OCI-LY7 (cell line): ENCODE results near the gene VMAC. TPM values are rescaled to one million over a fixed set of nuclear protein-coding genes. Genes with fewer than 3 reads are reported as not detected.

ENCODE experiments used
- BruUV-seq: library from RNA; stranded (reverse); fragments of 400-500 nt; replicated peaks from 2 replicates; lab custom pipeline; 2021; lab: Mats Ljungman, UMichigan
- CTCF ChIA-PET: fragments of 300-600 bp; sonication (Branson Sonifier 250); formaldehyde crosslinking; loops from one replicate; lab custom pipeline; 2022; ENCODE audit warnings: antibody characterized with exemption; ENCODE audit not compliant: unreplicated experiment; lab: Charles Lee
- POLR2A ChIA-PET: fragments of 300-600 bp; sonication (Branson Sonifier 250); formaldehyde crosslinking; loops from one replicate; lab custom pipeline; 2022; ENCODE audit warnings: antibody characterized with exemption; lab: Charles Lee
- DNase-seq: peaks from one replicate; pipeline ENCODE4 v3.0.0-alpha.2; 2015; ENCODE audit warnings: low spot score
- H2AFZ ChIP-seq: fragments of 200-600 bp; sonication (generic), shearing (Covaris generic); 2 replicates; pipeline ENCODE4 v1.6.1; 2014; ENCODE audit warnings: mild to moderate bottlenecking, antibody characterized with exemption, low read length, moderate library complexity
- H3K27ac ChIP-seq: fragments of 200-600 bp; sonication (generic); 2 replicates; pipeline ENCODE4 v1.5.1; 2014; ENCODE audit warnings: mixed run types, low read depth, mild to moderate bottlenecking, moderate library complexity, low read length, inconsistent platforms; ENCODE audit not compliant: poor library complexity, severe bottlenecking
- H3K36me3 ChIP-seq: fragments of 200-600 bp; sonication (generic); 2 replicates; pipeline ENCODE4 v1.6.1; 2014; ENCODE audit warnings: mild to moderate bottlenecking, antibody characterized with exemption, low read length, moderate library complexity, mixed read lengths; ENCODE audit not compliant: insufficient read depth
- H3K4me1 ChIP-seq: fragments of 200-600 bp; sonication (generic); 2 replicates; pipeline ENCODE4 v1.5.1; 2014; ENCODE audit warnings: mild to moderate bottlenecking, low read length; ENCODE audit not compliant: insufficient read depth, poor library complexity, severe bottlenecking
- H3K4me2 ChIP-seq: fragments of 200-600 bp; sonication (generic); 2 replicates; pipeline ENCODE4 v1.6.1; 2014; ENCODE audit warnings: mild to moderate bottlenecking, low read length
- H3K4me3 ChIP-seq: fragments of 200-600 bp; sonication (generic); 2 replicates; pipeline ENCODE4 v1.5.1; 2014; ENCODE audit warnings: mild to moderate bottlenecking, low read depth, low read length; ENCODE audit not compliant: poor library complexity, severe bottlenecking
- H3K79me2 ChIP-seq: fragments of 200-600 bp; sonication (generic); 2 replicates; pipeline ENCODE4 v1.6.1; 2016; ENCODE audit warnings: low read depth, mild to moderate bottlenecking, low read length, moderate library complexity, mixed read lengths; ENCODE audit not compliant: insufficient read depth
- H3K9me2 ChIP-seq: fragments of 200-600 bp; sonication (generic); 2 replicates; pipeline ENCODE4 v1.6.1; 2016; ENCODE audit warnings: mild to moderate bottlenecking, low read length, mixed read lengths; ENCODE audit not compliant: insufficient read depth
- H3K9me3 ChIP-seq: fragments of 200-600 bp; sonication (generic); 2 replicates; pipeline ENCODE4 v1.6.1; 2014; ENCODE audit warnings: mild to moderate bottlenecking, mixed run types, low read length, mixed read lengths
- H4K20me1 ChIP-seq: fragments of 200-600 bp; sonication (generic); 2 replicates; pipeline ENCODE4 v1.6.1; 2014; ENCODE audit warnings: mild to moderate bottlenecking, antibody characterized with exemption, low read length, moderate library complexity, mixed read lengths; ENCODE audit not compliant: insufficient read depth
- EZH2phosphoT487 ChIP-seq: fragments of 200-600 bp; sonication (generic); IDR thresholded peaks from 2 replicates; pipeline ENCODE4 v1.6.1; 2018; ENCODE audit warnings: low read depth, borderline replicate concordance, mild to moderate bottlenecking, mixed run types, antibody characterized with exemption, low read length, moderate library complexity, mixed read lengths
- intact Hi-C: fragments of 100-400 bp; cut with micrococcal nuclease; formaldehyde crosslinking; loops from one replicate; pipeline ENCODE4 v1.10.0; 2022; ENCODE audit not compliant: unreplicated experiment
- total RNA-seq, 2 experiments: library from RNA; depleted of rRNA in 1 of 2; stranded (reverse); fragments of >200 nt in 1 of 2; shearing (Covaris generic) in 1 of 2; gene quantifications; 2 replicates each; pipeline ENCODE4 v1.2.3, GENCODE V29; 2014 to 2022
- TF ChIP-seq, protein P1 (sequence below): fragments of 200-600 bp; sonication (generic); conservative IDR thresholded peaks from 2 replicates; pipeline ENCODE4 v1.5.1; 2014; ENCODE audit warnings: mild to moderate bottlenecking, antibody characterized with exemption, low read length, moderate library complexity, mixed read lengths

VMAC gene
- total RNA-seq, 2 experiments from 2014 or later: 6.0 to 6.8 TPM

DNA sequence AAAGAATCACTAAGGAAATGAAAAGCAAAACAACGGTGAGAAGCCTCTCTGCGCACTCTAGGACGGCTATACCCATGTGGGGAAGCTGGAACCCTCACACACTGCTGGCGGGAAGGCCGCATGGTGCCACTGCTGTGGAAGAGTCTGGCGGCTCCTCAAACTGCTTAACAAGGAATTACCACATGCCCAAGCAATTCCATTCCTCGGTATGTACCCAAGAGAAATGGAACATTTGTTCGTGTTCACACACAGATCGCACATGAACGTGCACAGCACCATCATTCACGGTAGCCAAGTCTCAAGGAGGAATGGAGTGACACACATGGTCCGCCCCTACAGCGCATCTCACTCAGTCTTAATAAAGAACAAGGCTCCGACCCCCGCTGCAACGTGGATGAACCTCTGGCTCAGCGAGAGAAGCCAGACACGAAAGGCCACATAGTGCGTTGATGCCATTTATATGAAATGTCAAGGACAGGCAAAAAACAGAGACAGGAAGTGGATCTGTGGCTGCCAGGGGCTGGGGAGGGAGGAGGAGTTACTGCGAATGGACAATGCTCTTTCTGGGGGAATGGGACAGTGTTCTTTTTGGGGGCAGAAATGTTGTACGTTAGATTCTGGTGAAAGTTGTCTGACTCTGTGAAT lies 17.0 kb downstream of the VMAC start:
- no peak overlapping the region for H2AFZ ChIP-seq
- POLR2A ChIA-PET: no interaction called here
- CTCF ChIA-PET: no interaction called here
- H3K79me2 ChIP-seq: no peaks in the 10 kb centered on the region
- peaks cover 94% of the 10 kb centered on the region for H3K36me3 ChIP-seq
- H3K27ac ChIP-seq: no peak overlapping the region
- DNase-seq: no peak
- intact Hi-C loops: no loop called here
- H3K4me3 ChIP-seq: no peak overlapping the region
- no peaks in the 10 kb centered on the region for H3K9me3 ChIP-seq
- H3K4me2 ChIP-seq: no peak overlapping the region
- no peaks in the 10 kb centered on the region; the same call in 1 of the 2 replicates for H4K20me1 ChIP-seq
- H3K4me1 ChIP-seq: no peaks in the 10 kb centered on the region
- BruUV-seq: no TSS peak
- H3K9me2 ChIP-seq: no peaks in the 10 kb centered on the region
- TF ChIP-seq, protein P1, sequence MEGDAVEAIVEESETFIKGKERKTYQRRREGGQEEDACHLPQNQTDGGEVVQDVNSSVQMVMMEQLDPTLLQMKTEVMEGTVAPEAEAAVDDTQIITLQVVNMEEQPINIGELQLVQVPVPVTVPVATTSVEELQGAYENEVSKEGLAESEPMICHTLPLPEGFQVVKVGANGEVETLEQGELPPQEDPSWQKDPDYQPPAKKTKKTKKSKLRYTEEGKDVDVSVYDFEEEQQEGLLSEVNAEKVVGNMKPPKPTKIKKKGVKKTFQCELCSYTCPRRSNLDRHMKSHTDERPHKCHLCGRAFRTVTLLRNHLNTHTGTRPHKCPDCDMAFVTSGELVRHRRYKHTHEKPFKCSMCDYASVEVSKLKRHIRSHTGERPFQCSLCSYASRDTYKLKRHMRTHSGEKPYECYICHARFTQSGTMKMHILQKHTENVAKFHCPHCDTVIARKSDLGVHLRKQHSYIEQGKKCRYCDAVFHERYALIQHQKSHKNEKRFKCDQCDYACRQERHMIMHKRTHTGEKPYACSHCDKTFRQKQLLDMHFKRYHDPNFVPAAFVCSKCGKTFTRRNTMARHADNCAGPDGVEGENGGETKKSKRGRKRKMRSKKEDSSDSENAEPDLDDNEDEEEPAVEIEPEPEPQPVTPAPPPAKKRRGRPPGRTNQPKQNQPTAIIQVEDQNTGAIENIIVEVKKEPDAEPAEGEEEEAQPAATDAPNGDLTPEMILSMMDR: no peak
- TF ChIP-seq EZH2phosphoT487: no peak

DNA sequence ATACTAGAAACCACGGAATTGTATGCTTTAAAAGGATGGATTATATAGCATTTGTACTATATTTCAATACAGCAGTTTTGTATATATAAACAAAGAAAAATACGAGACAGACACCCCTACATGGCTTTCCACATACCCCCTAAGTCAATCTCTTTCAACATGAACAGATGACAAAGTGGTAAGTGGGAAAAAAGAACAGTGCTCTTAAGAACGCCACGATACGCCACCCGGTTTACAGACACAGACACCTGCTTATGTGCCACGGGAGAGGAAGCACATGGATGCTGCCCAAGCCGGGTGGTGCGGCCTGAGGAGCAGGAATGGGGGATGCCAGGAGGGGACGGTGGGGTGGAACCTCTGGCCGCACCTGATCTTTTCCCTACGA lies 17.5 kb downstream of the VMAC start:
- Histone ChIP-seq H3K9me2 (no peaks in the 10 kb centered on the region), H3K36me3 (peaks cover 94% of the 10 kb centered on the region), H4K20me1 (no peaks in the 10 kb centered on the region; the same call in 1 of the 2 replicates), H3K4me3 (no peak overlapping the region), H3K4me2 (no peak overlapping the region), H3K4me1 (no peaks in the 10 kb centered on the region), H3K27ac (no peak overlapping the region), H2AFZ (no peak overlapping the region), H3K9me3 (no peaks in the 10 kb centered on the region), H3K79me2 (no peaks in the 10 kb centered on the region)
- POLR2A ChIA-PET: no interaction called here
- intact Hi-C loops: no loop called here
- CTCF ChIA-PET: no interaction called here
- BruUV-seq: no TSS peak
- no peak for DNase-seq
- TF ChIP-seq EZH2phosphoT487: no peak
- TF ChIP-seq, protein P1: no peak

DNA sequence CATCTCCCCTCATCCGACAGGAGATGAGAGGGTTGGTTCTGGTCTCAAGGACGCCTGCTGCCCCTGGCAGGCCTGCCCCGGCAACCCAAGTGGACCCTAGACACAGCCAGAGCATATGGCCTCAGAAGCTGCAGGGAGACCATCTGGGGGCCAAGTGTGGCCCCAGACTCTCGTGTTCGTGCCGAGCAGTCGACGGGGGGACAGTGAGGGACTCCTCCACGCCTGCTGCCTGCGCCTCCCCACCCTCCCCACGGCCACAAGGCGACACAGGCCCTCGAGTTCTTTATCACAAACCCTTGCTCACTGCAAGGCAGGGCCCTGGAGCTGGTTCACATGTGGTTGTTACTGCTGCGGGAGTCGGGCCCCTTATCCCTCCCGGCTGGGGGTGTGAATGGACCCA lies 18.7 kb downstream of the VMAC start:
- TF ChIP-seq, protein P1: no peak
- TF ChIP-seq EZH2phosphoT487: no peak
- ChIA-PET CTCF (no interaction called here), POLR2A (interaction anchor here (0.5 kb wide), 1 partner anchor 102 kb away, joined by 3 read pairs; no protein-coding TSS in a partner anchor)
- Histone ChIP-seq H3K9me3 (no peaks in the 10 kb centered on the region), H3K27ac (no peak overlapping the region), H3K4me2 (no peak overlapping the region), H3K9me2 (no peaks in the 10 kb centered on the region), H3K4me1 (peaks cover 12% of the 10 kb centered on the region), H3K36me3 (peaks cover 96% of the 10 kb centered on the region), H4K20me1 (no peaks in the 10 kb centered on the region; the same call in 1 of the 2 replicates), H2AFZ (no peak overlapping the region), H3K79me2 (no peaks in the 10 kb centered on the region), H3K4me3 (no peak overlapping the region)
- no peak for DNase-seq
- no TSS peak for BruUV-seq
- intact Hi-C loops: no loop called here
